HepG2 (cell line): ENCODE data around the gene MAGT1. TPM values are rescaled to one million over a fixed set of nuclear protein-coding genes. Genes with fewer than 3 reads are reported as not detected.
A peak's percentile ranks its signal among the peaks of the same experiment; 100 is the strongest.

Experiments used
- FOSL2 ChIP-seq: sonication (generic); formaldehyde crosslinking; IDR thresholded peaks from 2 replicates; pipeline ENCODE4 v1.4.0; 2020; ENCODE audit warnings: missing genetic modification reagents
- GATAD1 ChIP-seq: IDR thresholded peaks from 2 replicates; pipeline ENCODE4 v1.6.1; 2016; ENCODE audit warnings: missing genetic modification reagents, missing compliant biosample characterization
- GPBP1L1 ChIP-seq: sonication (generic); formaldehyde crosslinking; IDR thresholded peaks from 2 replicates; pipeline ENCODE4 v1.5.0; 2020; ENCODE audit warnings: mild to moderate bottlenecking, missing genetic modification reagents
- JDP2 ChIP-seq: sonication (generic); formaldehyde crosslinking; IDR thresholded peaks from 2 replicates; pipeline ENCODE4 v1.8.1; 2022; ENCODE audit warnings: missing genetic modification reagents, borderline replicate concordance
- JUNB ChIP-seq: sonication (generic); formaldehyde crosslinking; IDR thresholded peaks from 2 replicates; pipeline ENCODE4 v1.8.0; 2022; ENCODE audit warnings: missing genetic modification reagents, mild to moderate bottlenecking, borderline replicate concordance
- MEIS1 ChIP-seq: sonication (generic); formaldehyde crosslinking; IDR thresholded peaks from 2 replicates; pipeline ENCODE4 v1.9.0; 2021; ENCODE audit warnings: mild to moderate bottlenecking, missing genetic modification reagents, moderate library complexity, borderline replicate concordance
- MYC ChIP-seq: sonication (generic); formaldehyde crosslinking; IDR thresholded peaks from 2 replicates; pipeline ENCODE4 v1.9.0; 2021; ENCODE audit warnings: missing genetic modification reagents, borderline replicate concordance
- PAF1 ChIP-seq: IDR thresholded peaks from 2 replicates; pipeline ENCODE4 v1.6.1; 2016; ENCODE audit warnings: missing genetic modification reagents, missing compliant biosample characterization
- PAX8 ChIP-seq: sonication (generic); formaldehyde crosslinking; IDR thresholded peaks from 2 replicates; pipeline ENCODE4 v1.8.0; 2022; ENCODE audit warnings: mild to moderate bottlenecking, missing genetic modification reagents, borderline replicate concordance
- RFX3 ChIP-seq: IDR thresholded peaks from 2 replicates; pipeline ENCODE4 v1.6.1; 2016; ENCODE audit warnings: missing biosample characterization, missing genetic modification reagents
- UBTF ChIP-seq: sonication (generic); formaldehyde crosslinking; IDR thresholded peaks from 2 replicates; pipeline ENCODE4 v1.4.0; 2020; ENCODE audit warnings: mild to moderate bottlenecking, missing genetic modification reagents
- YEATS4 ChIP-seq: sonication (generic); formaldehyde crosslinking; IDR thresholded peaks from 2 replicates; pipeline ENCODE4 v1.4.0; 2020; ENCODE audit warnings: missing genetic modification reagents, borderline replicate concordance
- ZNF12 ChIP-seq: sonication (generic); formaldehyde crosslinking; IDR thresholded peaks from 2 replicates; pipeline ENCODE4 v1.5.0; 2020; ENCODE audit warnings: missing genetic modification reagents
- ZNF343 ChIP-seq: sonication (generic); formaldehyde crosslinking; IDR thresholded peaks from 2 replicates; pipeline ENCODE4 v1.4.0; 2020; ENCODE audit warnings: mild to moderate bottlenecking, missing genetic modification reagents
- ZNF572 ChIP-seq: sonication (generic); formaldehyde crosslinking; IDR thresholded peaks from 2 replicates; pipeline ENCODE4 v1.5.1; 2020; ENCODE audit warnings: mild to moderate bottlenecking, missing genetic modification reagents
- polyA plus RNA-seq, 8 experiments: library from polyadenylated mRNA; depleted of rRNA in 3 of 8; stranded (reverse) in 7 of 8; unstranded in 1 of 8; fragments of >200 nt; fragmentation: Illumina TruSeq in 4 of 8; extraction: Trizol in 4 of 8; gene quantifications; 2 replicates each; pipeline versions ENCODE4 v1.2.1 to v1.2.3, GENCODE V29; 2011 to 2016; ENCODE audit warnings: low read depth in 4 of 8, missing spikeins in 1 of 8, mixed read lengths in 1 of 8; ENCODE audit not compliant: insufficient read depth in 1 of 8
- total RNA-seq, 5 experiments: library from RNA; depleted of rRNA; stranded (reverse); fragments of >200 nt; fragmentation: Illumina TruSeq; extraction: Trizol; gene quantifications; 2 replicates each; pipeline ENCODE4 v1.2.3, GENCODE V29; 2016; ENCODE audit warnings: low read depth in 1 of 5
- TF ChIP-seq, protein P1 (sequence below): sonication (generic); formaldehyde crosslinking; IDR thresholded peaks from 2 replicates; pipeline ENCODE4 v1.4.0; 2020; ENCODE audit warnings: missing genetic modification reagents, borderline replicate concordance
- TF ChIP-seq, protein P2 (sequence below): sonication (generic); formaldehyde crosslinking; IDR thresholded peaks from 2 replicates; pipeline ENCODE4 v1.4.0; 2020; ENCODE audit warnings: missing genetic modification reagents
- TF ChIP-seq, protein P3 (sequence below): IDR thresholded peaks from 2 replicates; pipeline ENCODE4 v1.6.1; 2016; ENCODE audit warnings: missing compliant biosample characterization, missing genetic modification reagents, borderline replicate concordance

The MAGT1 gene
- total and polyA plus RNA-seq, 2 of the 13 experiments (the other 11 are each of a cell fraction or from before 2014, with no cell fraction given) = 38.0 to 75.0 TPM

GRCh38 chrX:77785486-77786364 lies 109.5 kb downstream of the MAGT1 start, which contains the start of gene ATRX (continued):
- TF ChIP-seq, protein P1, sequence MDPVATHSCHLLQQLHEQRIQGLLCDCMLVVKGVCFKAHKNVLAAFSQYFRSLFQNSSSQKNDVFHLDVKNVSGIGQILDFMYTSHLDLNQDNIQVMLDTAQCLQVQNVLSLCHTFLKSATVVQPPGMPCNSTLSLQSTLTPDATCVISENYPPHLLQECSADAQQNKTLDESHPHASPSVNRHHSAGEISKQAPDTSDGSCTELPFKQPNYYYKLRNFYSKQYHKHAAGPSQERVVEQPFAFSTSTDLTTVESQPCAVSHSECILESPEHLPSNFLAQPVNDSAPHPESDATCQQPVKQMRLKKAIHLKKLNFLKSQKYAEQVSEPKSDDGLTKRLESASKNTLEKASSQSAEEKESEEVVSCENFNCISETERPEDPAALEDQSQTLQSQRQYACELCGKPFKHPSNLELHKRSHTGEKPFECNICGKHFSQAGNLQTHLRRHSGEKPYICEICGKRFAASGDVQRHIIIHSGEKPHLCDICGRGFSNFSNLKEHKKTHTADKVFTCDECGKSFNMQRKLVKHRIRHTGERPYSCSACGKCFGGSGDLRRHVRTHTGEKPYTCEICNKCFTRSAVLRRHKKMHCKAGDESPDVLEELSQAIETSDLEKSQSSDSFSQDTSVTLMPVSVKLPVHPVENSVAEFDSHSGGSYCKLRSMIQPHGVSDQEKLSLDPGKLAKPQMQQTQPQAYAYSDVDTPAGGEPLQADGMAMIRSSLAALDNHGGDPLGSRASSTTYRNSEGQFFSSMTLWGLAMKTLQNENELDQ (CRISPR knock-in tag) = no peak
- TF ChIP-seq ZNF572 = no peak
- TF ChIP-seq ZNF12 = 0 out of 2 replicates have a peak, but pooled peaks have one; percentile 18
- TF ChIP-seq FOSL2 (CRISPR knock-in tag) = no peak
- peak; percentile 63; the same call in 1 of the 2 replicates for TF ChIP-seq YEATS4 (CRISPR knock-in tag)
- no peak for TF ChIP-seq PAX8 (CRISPR knock-in tag)
- TF ChIP-seq, protein P2, sequence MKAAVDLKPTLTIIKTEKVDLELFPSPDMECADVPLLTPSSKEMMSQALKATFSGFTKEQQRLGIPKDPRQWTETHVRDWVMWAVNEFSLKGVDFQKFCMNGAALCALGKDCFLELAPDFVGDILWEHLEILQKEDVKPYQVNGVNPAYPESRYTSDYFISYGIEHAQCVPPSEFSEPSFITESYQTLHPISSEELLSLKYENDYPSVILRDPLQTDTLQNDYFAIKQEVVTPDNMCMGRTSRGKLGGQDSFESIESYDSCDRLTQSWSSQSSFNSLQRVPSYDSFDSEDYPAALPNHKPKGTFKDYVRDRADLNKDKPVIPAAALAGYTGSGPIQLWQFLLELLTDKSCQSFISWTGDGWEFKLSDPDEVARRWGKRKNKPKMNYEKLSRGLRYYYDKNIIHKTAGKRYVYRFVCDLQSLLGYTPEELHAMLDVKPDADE (CRISPR knock-in tag) = no peak
- TF ChIP-seq JDP2 (CRISPR knock-in tag) = no peak
- peak; percentile 47 for TF ChIP-seq UBTF
- no peak for TF ChIP-seq RFX3
- TF ChIP-seq MEIS1 (CRISPR knock-in tag) = no peak
- TF ChIP-seq, protein P3, sequence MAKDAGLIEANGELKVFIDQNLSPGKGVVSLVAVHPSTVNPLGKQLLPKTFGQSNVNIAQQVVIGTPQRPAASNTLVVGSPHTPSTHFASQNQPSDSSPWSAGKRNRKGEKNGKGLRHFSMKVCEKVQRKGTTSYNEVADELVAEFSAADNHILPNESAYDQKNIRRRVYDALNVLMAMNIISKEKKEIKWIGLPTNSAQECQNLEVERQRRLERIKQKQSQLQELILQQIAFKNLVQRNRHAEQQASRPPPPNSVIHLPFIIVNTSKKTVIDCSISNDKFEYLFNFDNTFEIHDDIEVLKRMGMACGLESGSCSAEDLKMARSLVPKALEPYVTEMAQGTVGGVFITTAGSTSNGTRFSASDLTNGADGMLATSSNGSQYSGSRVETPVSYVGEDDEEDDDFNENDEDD (CRISPR knock-in tag) = peak; percentile 61; the same call in 1 of the 2 replicates
- TF ChIP-seq MYC (CRISPR knock-in tag) = peak; percentile 49; the same call in 1 of the 2 replicates
- no peak for TF ChIP-seq GPBP1L1 (CRISPR knock-in tag)
- TF ChIP-seq ZNF343 = no peak
- TF ChIP-seq PAF1 = no peak
- no peak for TF ChIP-seq JUNB (CRISPR knock-in tag)
- TF ChIP-seq GATAD1 (CRISPR knock-in tag) = 0 out of 2 replicates have a peak, but pooled peaks have one; percentile 43
